ENCODE measurements around the gene STAT3.

STAT3 gene

GRCh38 chr17:42291129-42291528 lies 97.1 kb downstream of the STAT3 start:
- TF ChIP-seq CTCF (IDR thresholded peaks at IDR 0.05; ENCODE audit: extremely low read depth, missing control alignments), result no peak
- no peak for DNase-seq (ENCODE audit: low spot score)

GRCh38 chr17:42290577-42290976 lies 97.7 kb downstream of the STAT3 start:
- no peak for DNase-seq (ENCODE audit: low spot score)
- no peak for TF ChIP-seq CTCF (IDR thresholded peaks at IDR 0.05; ENCODE audit: extremely low read depth, missing control alignments)

GRCh38 chr17:42289611-42290181 lies 98.5 kb downstream of the STAT3 start:
- DNase-seq (ENCODE audit: low spot score), result no peak
- TF ChIP-seq CTCF (IDR thresholded peaks at IDR 0.05; ENCODE audit: extremely low read depth, missing control alignments), result no peak

- no peak for TF ChIP-seq CTCF (IDR thresholded peaks at IDR 0.05; ENCODE audit: extremely low read depth, missing control alignments)
- DNase-seq (ENCODE audit: low spot score), result peak; percentile 70
These were observed 99.2 kb downstream of the STAT3 start for GRCh38 chr17:42288803-42289610.

GRCh38 chr17:42287977-42288802 lies 100.1 kb downstream of the STAT3 start, which contains the start of gene STAT5A:
TSS of gene STAT5A (plus strand) at chr17:42288498. CDS start at chr17:42289412, 914 bp downstream.
- TF ChIP-seq CTCF (IDR thresholded peaks at IDR 0.05; ENCODE audit: extremely low read depth, missing control alignments), result no peak
- peak; percentile 94 for DNase-seq (ENCODE audit: low spot score)

GRCh38 chr17:42287305-42287976 lies 100.8 kb downstream of the STAT3 start:
- TF ChIP-seq CTCF (IDR thresholded peaks at IDR 0.05; ENCODE audit: extremely low read depth, missing control alignments), result no peak
- peak; percentile 76 for DNase-seq (ENCODE audit: low spot score)

Data from GM20000 (cell line).